AG08396 (cell line): ENCODE measurements around the gene EXD3.
"Not testable (repeated sequence)": the region's sequence is repeated elsewhere in the genome, so short reads cannot be mapped to it uniquely, and the experiment has no call there.

Experiments used
- DNase-seq: peaks from one replicate; pipeline ENCODE4 v3.0.0; 2012; ENCODE audit warnings: low spot score, mixed read lengths

Gene EXD3

DNA sequence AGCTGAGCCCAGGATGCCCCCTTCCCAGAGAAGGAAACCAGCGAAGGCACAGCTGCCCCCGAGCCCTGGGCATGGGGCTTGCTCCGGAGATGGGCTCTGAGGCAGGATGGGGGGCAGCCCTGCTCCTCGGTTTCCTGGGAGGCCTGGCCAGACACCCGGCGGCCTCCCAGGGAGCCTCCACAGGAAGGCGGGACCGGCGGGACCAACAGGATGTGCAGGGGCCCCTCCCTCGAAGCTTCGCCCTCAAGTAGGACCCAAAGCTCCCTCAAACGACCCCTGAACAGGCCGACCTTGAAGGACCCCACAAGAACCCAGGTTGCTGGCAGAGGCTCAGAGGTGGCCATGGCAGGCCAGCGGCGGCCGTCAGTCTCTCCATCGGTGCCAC is 11.7 kb downstream of the EXD3 start:
- DNase-seq, result no peak

DNA sequence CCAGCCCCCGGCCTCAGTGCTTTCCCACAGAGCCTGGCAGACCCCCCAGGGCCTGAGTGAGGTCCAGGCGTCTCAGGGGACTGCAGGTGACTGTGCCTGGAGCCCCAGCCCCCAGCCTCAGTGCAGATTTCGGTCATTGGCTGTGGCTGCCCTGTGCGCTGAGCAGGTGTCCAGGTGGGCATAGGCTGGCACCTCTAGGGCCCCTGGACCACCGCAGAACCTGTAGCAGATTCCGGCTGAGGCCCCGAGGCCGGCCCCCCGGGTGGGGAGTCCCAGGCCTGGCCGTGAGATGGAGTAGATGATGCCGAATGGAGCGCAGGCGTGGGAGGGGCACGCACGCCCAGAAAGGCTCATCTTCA is 12.1 kb downstream of the EXD3 start:
- no peak for DNase-seq

DNA sequence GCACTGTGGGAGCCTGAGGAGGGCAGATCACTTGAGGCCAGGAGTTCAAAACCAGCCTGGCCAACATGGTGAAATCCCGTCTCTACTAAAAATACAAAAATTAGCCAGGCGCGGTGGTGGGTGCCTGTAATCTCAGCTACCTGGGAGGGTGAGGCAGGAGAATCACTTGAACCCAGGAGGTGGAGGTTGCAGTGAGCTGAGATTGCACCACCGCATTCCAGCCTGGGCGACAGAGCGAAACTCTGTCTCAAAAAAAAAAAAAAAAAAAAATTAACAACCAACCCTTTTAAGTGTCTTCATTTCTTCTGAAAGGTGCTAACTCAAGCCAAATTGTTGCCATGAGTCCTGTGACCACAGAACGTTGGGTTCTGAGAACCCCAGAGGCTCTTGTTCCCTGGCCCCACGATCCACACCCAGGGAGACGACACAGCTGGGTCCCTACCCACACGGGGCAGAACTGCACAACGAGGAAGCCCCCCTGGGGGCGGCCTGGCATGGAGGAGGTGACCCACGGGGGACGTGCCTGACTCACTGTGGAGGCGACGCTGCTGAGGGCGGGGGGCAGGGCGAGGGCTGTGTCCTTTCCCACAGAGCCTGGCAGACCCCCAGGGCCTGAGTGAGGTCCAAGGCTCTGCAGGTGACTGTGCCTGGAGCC is 12.6 kb downstream of the EXD3 start:
- not testable (repeated sequence) for DNase-seq

DNA sequence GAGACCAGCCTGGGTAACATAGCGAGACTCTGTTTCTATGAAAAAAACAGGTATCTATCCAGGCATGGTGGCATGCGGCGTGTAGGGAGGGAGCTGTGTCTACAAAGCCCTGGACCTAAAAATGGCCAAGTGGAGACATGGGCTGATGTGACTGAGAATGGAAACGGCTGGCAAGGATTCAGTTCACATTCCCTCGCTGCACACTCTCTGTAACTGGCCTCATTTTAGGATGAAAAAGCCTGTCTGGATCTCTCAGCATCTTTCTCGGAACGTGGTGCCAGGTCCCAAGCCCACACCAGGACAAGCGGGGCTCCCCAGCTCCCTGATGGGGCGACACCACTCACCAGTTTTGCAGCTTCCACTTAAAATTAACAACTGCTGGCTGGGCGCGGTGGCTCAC is 13.4 kb downstream of the EXD3 start:
- no peak for DNase-seq

GRCh38 chr9:137408651-137409405 is 14.1 kb downstream of the EXD3 start:
- DNase-seq, result no peak

DNA sequence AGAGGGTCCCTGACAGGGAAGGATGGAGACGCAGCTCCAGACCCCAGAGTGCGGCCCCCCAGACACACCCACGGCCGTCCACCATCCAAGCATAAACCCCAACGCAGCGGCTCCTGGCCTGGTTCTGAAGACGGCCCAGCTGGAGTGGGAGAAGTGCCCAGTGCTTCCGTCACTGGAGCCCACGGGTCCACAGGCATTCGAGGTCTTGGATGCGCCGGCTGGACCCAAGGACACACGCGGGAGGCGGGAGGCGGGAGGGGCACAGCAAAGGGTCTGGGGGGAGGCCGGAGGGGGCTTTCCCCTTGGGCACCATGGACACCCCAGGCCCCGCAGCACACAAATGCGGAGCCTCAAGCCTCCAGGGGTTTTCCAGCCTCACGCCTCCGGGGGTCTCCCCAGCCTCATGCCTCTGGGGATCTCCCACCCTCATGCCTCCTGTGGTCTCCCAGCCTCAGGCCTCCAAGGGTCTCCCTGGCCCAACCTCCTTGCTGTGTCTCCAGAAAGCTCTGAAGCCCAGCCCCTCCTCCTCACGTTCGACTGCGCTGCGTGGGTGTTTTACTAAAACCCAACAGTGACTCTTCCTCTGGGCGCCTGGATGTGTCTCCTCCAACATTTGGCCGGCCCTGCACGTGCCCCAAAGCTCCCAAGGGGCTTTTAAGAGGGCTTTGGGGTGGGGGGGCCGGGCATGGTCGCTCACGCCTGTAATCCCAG is 15.2 kb downstream of the EXD3 start:
- no peak for DNase-seq

GRCh38 chr9:137406876-137407589 is 15.9 kb downstream of the EXD3 start:
- DNase-seq, result peak; percentile 93

DNA sequence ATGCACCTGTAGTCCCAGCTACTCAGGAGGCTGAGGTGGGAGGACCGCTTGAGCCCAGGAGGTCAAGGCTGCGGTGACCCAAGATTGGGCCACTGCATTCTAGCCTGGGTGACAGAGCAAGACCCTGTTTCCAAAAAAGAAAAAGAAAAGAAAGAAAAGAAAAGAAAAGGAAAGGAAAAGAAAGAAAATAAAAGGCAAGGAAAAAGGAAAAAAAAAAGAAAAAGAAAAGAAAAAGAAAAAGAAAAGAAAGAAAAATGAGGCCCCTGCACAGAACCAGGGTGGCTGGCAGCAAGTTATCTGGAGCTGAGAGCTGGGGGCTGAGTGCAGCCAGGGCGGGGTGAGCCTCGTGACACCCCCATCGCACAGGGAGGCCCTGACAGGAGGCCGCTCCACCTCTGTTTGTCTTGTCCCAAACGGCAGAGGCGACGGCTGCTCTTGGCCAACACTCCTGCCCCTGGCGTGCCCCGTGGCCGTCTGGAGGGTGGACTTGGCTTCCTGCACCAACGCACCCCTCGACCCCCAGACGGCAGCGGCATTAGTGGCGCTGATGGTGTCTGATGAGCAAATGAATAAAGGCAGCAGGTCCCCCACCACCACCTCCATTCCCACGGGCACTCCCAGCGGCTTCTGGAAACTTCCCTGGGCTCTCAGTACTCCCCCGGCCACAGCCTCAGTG is 16.7 kb downstream of the EXD3 start:
- no peak for DNase-seq

DNA sequence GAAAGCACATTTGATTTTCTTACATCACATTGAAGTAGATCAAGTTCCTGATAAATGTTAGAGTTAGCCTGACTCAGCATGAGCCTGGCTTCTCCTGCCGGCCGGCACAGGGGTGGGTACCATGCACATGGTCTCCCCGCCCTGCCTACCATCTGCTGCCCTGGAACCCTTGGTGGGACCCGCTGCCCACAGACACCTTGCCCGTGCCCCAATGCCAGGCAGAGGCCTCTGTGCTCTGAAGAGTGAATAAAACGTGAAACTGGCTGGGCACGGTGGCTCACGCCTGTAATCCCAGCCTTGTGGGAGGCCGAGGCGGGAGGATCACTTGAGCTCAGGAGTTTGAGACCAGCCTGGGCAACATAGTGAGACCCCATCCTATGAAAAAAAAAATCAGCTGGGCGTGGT is 17.3 kb downstream of the EXD3 start:
- DNase-seq, result no peak

GRCh38 chr9:137404961-137405567 is 17.9 kb downstream of the EXD3 start:
- no peak for DNase-seq

GRCh38 chr9:137403269-137403668 is 19.7 kb downstream of the EXD3 start:
- DNase-seq, result no peak

- DNase-seq, result no peak
These were observed 20.2 kb downstream of the EXD3 start for GRCh38 chr9:137402746-137403145.

GRCh38 chr9:137398561-137399468 is 24.1 kb downstream of the EXD3 start:
- no peak for DNase-seq

- no peak for DNase-seq
These were observed 25.1 kb downstream of the EXD3 start for GRCh38 chr9:137397675-137398423.

DNA sequence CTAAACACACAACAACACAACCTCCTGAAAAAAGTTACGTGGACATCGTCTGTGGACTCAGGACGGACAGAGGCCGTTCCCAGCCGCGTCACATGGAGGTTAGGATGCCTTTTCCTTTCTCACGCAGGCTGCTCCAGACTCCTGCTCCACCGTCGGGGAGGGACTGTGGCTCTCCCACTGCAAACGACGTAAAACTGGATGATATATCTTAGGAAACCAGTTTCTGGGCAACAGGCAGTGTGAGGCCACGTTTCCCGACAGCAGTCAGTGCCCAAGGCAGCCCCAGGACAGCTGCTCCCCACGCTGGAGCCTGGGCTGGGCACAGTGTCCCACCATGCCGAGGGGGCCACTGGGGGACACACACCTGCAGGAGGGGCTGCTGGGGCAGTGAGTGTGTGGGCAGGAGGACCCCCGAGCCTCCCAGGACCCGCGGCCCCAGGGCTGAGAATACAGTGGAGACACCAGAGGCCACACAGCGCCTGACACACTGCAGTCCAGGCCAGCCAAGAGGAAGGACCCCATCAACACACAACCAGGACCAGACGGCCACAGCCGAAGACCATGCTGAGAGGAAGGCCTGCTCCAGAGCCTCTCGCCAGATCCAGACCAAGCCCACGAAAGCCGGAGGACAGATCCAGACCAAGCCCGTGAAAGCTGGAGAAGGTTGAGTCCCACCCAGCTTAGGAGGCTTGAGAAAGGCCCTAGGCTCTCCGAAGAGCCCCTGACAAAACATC is 26.2 kb downstream of the EXD3 start:
- DNase-seq, result no peak

DNA sequence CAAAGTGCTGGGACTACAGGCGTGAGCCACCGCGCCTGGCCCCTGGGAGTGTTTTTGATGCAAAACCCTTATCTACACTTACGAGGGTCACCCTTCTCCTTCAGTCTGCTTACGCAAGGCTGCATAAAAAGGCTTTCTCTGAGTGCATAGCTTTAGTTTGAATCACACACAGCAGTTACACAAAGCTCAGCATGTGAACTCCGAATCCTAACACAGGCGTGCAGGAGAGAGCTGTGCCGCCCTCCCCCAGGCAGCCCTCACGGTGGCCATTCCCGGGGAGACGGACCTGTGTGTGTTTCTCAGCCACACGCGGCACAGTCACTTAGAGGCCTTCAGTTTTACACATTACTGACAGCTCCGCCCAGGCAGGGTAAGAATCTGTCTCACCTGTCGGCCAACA is 26.7 kb downstream of the EXD3 start:
- peak; percentile 78 for DNase-seq

- DNase-seq, result no peak
These were observed 27.3 kb downstream of the EXD3 start for GRCh38 chr9:137395666-137396010.

DNA sequence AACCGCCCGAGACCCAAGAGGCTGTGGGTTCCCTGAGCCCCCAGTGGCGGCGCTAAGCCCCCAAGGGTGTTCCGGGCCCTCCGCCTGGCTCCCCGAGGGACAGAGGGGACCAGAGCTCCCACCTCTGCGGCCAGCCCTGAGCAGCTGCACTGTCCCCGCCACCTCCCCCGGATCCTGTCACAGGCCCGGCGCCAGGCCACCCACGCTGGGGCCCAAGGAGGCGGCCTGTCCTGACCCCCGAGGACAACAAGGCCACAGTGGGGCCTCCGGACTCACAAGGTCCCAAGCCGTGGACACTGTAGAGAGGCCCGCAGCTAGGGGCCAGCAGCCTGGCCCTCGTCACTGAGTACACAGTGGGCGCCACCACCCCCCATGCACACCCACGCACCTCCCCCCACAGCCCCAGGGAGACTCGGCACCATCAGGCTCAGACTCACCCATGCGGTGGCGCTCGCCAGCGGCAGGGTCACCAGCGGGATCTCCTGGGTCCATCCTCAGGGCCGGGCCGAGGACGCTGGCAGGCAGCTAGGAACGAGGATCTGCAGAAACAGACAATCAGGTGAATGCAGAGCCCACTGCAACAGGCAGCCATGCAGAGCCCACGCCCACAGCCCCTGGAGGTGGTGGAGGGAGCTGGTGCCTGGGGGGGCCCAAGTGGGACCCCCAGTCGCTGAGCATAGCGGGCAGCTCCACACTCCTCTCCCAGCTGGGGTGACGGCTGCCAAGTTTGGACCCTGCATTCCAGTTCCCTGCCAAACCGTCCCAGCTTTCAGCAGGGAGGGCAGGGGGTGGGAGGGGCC is 27.9 kb downstream of the EXD3 start:
- no peak for DNase-seq
